ENCODE results near the gene CLBA1.
"Not testable (repeated sequence)": the region's sequence is repeated elsewhere in the genome, so short reads cannot be mapped to it uniquely, and the experiment has no call there.

Gene CLBA1

DNA sequence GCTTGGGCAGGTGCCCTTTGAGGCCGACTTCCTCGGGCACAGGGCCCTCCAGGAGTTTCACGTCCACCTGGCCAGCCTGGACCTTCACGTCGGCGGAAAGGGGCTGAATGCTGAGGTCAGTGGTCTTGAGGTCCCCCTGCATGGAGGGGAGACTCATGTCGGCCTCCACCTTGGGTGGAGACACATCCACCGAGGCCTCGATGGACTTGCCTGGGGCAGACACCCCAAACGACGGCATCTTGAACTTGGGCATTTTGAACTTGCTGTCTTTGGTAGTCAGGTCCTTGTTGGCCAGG lies 36.9 kb upstream of the CLBA1 start:
- no peaks in the 10 kb centered on the region for H3K9me3 ChIP-seq (ENCODE audit: control insufficient read depth in 1 of 2, low read length in 2 of 2)
- H3K27me3 ChIP-seq (ENCODE audit: control insufficient read depth in 1 of 2, insufficient read depth in 2 of 2, low read length in 2 of 2): no peaks in the 10 kb centered on the region
- no peak overlapping the region for H3K9ac ChIP-seq (ENCODE audit: low read depth in 1 of 2, low read length in 2 of 2)
- no peak overlapping the region for H3K27ac ChIP-seq (ENCODE audit: low read depth, low read length)
- no peaks in the 10 kb centered on the region for H3K36me3 ChIP-seq (ENCODE audit: control insufficient read depth in 1 of 2, insufficient read depth in 2 of 2, low read length in 2 of 2)
- H3K4me1 ChIP-seq (ENCODE audit: control insufficient read depth in 1 of 2, insufficient read depth in 2 of 2, low read length in 2 of 2): no peaks in the 10 kb centered on the region
- H3K4me3 ChIP-seq (ENCODE audit: low read depth in 1 of 2, low read length in 2 of 2): no peak overlapping the region

DNA sequence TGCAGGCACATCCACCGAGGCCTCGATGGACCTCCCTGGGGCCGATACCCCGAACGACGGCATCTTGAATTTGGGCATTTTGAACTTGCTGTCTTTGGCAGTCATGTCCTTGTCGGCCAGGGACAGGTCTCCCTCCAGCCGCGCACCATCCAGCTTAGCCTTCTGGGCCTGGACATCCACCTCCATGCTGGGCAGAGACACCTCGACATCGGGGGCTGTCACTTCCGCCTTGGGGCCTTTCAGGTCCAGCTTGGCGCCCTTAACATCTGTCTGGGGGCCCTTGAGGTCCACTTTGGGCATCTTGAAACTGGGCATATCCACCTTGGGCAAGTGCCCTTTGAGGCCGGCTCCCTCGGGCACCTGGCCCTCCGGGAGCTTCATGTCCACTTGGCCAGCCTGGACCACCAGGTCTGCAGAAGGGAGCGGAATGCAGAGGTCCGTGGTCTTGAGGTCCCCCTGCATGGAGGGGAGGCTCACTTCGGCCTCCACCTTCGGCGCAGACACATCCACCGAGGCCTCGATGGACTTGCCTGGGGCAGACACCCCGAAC lies 36.1 kb upstream of the CLBA1 start:
- H3K27me3 ChIP-seq (ENCODE audit: control insufficient read depth in 1 of 2, insufficient read depth in 2 of 2, low read length in 2 of 2); H3K4me3 ChIP-seq (ENCODE audit: low read depth in 1 of 2, low read length in 2 of 2); H3K36me3 ChIP-seq (ENCODE audit: control insufficient read depth in 1 of 2, insufficient read depth in 2 of 2, low read length in 2 of 2); H3K9ac ChIP-seq (ENCODE audit: low read depth in 1 of 2, low read length in 2 of 2); H3K9me3 ChIP-seq (ENCODE audit: control insufficient read depth in 1 of 2, low read length in 2 of 2); H3K27ac ChIP-seq (ENCODE audit: low read depth, low read length); H3K4me1 ChIP-seq (ENCODE audit: control insufficient read depth in 1 of 2, insufficient read depth in 2 of 2, low read length in 2 of 2): not testable (repeated sequence)

DNA sequence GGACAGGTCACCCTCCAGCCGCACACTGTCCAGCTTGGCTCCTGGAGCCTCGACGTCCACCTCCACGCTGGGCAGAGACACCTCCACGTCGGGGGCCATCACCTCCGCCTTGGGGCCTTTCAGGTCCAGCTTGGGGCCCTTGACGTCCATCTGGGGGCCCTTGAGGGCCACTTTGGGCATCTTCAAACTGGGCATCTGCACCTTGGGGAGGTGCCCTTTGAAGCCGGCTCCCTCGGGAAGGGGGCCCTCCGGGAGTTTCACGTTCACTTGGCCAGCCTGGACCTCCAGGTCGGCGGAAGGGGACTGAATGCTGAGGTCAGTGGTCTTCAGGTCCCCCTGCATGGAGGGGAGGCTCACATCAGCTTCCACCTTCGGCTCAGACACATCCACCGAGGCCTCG lies 35.6 kb upstream of the CLBA1 start:
- H3K4me3 ChIP-seq (ENCODE audit: low read depth in 1 of 2, low read length in 2 of 2): no peak overlapping the region
- no peaks in the 10 kb centered on the region for H3K27me3 ChIP-seq (ENCODE audit: control insufficient read depth in 1 of 2, insufficient read depth in 2 of 2, low read length in 2 of 2)
- no peak overlapping the region for H3K9ac ChIP-seq (ENCODE audit: low read depth in 1 of 2, low read length in 2 of 2)
- no peaks in the 10 kb centered on the region for H3K9me3 ChIP-seq (ENCODE audit: control insufficient read depth in 1 of 2, low read length in 2 of 2)
- H3K36me3 ChIP-seq (ENCODE audit: control insufficient read depth in 1 of 2, insufficient read depth in 2 of 2, low read length in 2 of 2): no peaks in the 10 kb centered on the region
- no peaks in the 10 kb centered on the region for H3K4me1 ChIP-seq (ENCODE audit: control insufficient read depth in 1 of 2, insufficient read depth in 2 of 2, low read length in 2 of 2)
- H3K27ac ChIP-seq (ENCODE audit: low read depth, low read length): no peak overlapping the region

DNA sequence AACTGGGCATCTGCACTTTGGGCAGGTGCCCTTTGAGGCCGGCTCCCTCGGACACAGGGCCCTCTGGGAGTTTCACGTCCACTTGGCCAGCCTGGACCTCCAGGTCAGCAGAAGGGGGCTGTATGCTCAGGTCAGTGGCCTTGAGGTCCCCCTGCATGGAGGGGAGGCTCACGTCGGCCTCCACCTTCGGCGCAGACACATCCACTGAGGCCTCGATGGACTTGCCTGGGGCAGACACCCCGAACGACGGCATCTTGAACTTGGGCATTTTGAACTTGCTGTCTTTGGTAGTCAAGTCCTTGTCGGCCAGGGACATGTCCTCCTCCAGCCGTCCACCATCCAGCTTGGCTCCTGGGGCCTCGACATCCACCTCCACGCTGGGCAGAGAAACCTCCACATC lies 34.9 kb upstream of the CLBA1 start:
- H3K4me1 ChIP-seq (ENCODE audit: control insufficient read depth in 1 of 2, insufficient read depth in 2 of 2, low read length in 2 of 2); H3K36me3 ChIP-seq (ENCODE audit: control insufficient read depth in 1 of 2, insufficient read depth in 2 of 2, low read length in 2 of 2); H3K27me3 ChIP-seq (ENCODE audit: control insufficient read depth in 1 of 2, insufficient read depth in 2 of 2, low read length in 2 of 2); H3K9ac ChIP-seq (ENCODE audit: low read depth in 1 of 2, low read length in 2 of 2); H3K9me3 ChIP-seq (ENCODE audit: control insufficient read depth in 1 of 2, low read length in 2 of 2); H3K27ac ChIP-seq (ENCODE audit: low read depth, low read length); H3K4me3 ChIP-seq (ENCODE audit: low read depth in 1 of 2, low read length in 2 of 2): not testable (repeated sequence)

DNA sequence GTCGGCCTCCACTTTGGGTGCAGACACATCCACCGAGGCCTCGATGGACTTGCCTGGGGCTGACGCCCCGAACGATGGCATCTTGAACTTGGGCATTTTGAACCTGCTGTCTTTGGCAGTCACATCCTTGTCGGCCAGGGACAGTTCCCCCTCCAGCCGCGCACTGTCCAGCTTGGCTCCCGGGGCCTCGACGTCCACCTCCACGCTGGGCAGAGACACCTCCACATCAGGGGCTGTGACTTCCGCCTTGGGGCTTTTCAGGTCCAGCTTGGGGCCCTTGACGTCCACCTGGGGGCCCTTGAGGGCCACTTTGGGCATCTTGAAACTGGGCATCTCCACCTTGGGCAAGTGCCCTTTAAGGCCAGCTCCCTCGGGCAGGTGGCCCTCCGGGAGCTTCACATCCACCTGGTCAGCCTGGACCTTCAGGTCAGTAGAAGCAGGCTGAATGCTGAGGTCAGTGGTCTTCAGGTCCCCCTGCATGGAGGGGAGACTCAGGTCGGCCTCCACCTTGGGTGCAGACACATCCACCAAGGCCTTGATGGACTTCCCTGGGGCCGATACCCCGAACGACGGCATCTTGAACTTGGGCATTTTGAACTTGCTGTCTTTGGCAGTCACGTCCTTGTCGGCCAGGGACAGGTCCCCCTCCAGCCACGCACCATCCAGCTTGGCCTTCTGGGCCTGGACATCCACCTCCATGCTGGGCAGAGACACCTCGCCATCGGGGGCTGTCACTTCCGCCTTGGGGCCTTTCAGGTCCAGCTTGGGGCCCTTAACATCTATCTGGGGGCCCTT lies 33.5 kb upstream of the CLBA1 start:
- H3K4me1 ChIP-seq (ENCODE audit: control insufficient read depth in 1 of 2, insufficient read depth in 2 of 2, low read length in 2 of 2); H3K9ac ChIP-seq (ENCODE audit: low read depth in 1 of 2, low read length in 2 of 2); H3K27ac ChIP-seq (ENCODE audit: low read depth, low read length); H3K4me3 ChIP-seq (ENCODE audit: low read depth in 1 of 2, low read length in 2 of 2); H3K9me3 ChIP-seq (ENCODE audit: control insufficient read depth in 1 of 2, low read length in 2 of 2); H3K36me3 ChIP-seq (ENCODE audit: control insufficient read depth in 1 of 2, insufficient read depth in 2 of 2, low read length in 2 of 2): not testable (repeated sequence)
- peaks cover 0 to 14% of the 10 kb centered on the region in 2 donors for H3K27me3 ChIP-seq (ENCODE audit: control insufficient read depth in 1 of 2, insufficient read depth in 2 of 2, low read length in 2 of 2)

DNA sequence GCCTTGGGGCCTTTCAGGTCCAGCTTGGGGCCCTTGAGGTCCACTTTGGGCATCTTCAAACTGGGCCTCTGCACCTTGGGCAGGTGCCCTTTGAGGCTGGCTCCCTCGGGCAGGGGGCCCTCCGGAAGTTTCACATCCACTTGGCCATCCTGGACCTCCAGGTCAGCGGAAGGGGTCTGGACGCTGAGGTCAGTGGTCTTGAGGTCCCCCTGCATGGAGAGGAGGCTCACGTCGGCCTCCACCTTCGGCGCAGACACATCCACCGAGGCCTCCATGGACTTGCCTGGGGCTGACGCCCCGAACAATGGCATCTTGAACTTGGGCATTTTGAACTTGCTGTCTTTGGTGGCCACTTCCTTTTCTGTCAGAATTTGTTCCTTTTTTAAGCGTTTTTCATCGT lies 32.5 kb upstream of the CLBA1 start:
- H3K4me3 ChIP-seq (ENCODE audit: low read depth in 1 of 2, low read length in 2 of 2): no peak overlapping the region
- no peaks in the 10 kb centered on the region for H3K4me1 ChIP-seq (ENCODE audit: control insufficient read depth in 1 of 2, insufficient read depth in 2 of 2, low read length in 2 of 2)
- no peak overlapping the region for H3K9ac ChIP-seq (ENCODE audit: low read depth in 1 of 2, low read length in 2 of 2)
- H3K36me3 ChIP-seq (ENCODE audit: control insufficient read depth in 1 of 2, insufficient read depth in 2 of 2, low read length in 2 of 2): no peaks in the 10 kb centered on the region
- H3K27ac ChIP-seq (ENCODE audit: low read depth, low read length): no peak overlapping the region
- no peaks in the 10 kb centered on the region for H3K9me3 ChIP-seq (ENCODE audit: control insufficient read depth in 1 of 2, low read length in 2 of 2)
- peaks cover 7 to 15% of the 10 kb centered on the region in 2 donors for H3K27me3 ChIP-seq (ENCODE audit: control insufficient read depth in 1 of 2, insufficient read depth in 2 of 2, low read length in 2 of 2)

DNA sequence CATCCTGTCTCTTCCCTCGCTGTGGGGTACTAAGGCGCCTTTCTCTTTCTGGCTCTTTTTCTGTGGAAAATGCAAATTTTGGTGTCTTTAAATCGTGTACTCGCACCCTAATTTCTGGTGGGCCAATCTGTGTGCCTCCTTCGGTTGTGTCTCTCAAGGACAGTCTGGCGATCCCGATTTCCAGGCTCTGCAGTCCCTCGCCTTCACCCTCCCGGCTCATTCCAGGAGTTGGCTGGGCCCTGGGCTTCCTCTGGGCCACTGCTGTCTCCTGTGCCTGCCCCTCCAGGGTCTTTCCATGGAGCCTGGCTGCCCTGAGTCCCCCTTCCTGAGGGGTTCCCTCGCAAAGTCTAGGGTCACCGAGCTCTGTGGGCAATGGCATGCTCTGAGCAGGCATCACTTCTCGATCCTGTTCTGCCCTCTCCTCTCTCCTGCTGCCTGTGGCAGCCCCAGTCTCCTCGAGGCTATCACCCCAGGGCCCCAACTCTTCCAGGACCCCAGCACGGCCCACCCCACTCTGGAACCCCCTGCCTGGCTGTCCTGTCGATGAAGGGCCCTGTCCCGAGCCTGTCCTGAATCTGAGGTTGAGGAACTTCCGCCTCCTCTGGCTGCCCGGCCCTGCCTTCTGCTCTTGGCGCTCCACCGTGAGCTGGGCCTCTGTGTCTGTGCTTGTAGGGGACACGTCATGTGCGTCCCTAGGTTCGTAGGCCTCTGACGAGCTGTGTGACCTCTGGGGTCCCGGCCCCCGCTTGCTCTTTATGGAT lies 31.5 kb upstream of the CLBA1 start:
- Histone ChIP-seq H3K4me3 (ENCODE audit: low read depth in 1 of 2, low read length in 2 of 2) (no peak overlapping the region), H3K27me3 (ENCODE audit: control insufficient read depth in 1 of 2, insufficient read depth in 2 of 2, low read length in 2 of 2) (peaks cover 7 to 15% of the 10 kb centered on the region in 2 donors), H3K9me3 (ENCODE audit: control insufficient read depth in 1 of 2, low read length in 2 of 2) (no peaks in the 10 kb centered on the region), H3K4me1 (ENCODE audit: control insufficient read depth in 1 of 2, insufficient read depth in 2 of 2, low read length in 2 of 2) (no peaks in the 10 kb centered on the region), H3K9ac (ENCODE audit: low read depth in 1 of 2, low read length in 2 of 2) (no peak overlapping the region), H3K27ac (ENCODE audit: low read depth, low read length) (no peak overlapping the region), H3K36me3 (ENCODE audit: control insufficient read depth in 1 of 2, insufficient read depth in 2 of 2, low read length in 2 of 2) (no peaks in the 10 kb centered on the region)

DNA sequence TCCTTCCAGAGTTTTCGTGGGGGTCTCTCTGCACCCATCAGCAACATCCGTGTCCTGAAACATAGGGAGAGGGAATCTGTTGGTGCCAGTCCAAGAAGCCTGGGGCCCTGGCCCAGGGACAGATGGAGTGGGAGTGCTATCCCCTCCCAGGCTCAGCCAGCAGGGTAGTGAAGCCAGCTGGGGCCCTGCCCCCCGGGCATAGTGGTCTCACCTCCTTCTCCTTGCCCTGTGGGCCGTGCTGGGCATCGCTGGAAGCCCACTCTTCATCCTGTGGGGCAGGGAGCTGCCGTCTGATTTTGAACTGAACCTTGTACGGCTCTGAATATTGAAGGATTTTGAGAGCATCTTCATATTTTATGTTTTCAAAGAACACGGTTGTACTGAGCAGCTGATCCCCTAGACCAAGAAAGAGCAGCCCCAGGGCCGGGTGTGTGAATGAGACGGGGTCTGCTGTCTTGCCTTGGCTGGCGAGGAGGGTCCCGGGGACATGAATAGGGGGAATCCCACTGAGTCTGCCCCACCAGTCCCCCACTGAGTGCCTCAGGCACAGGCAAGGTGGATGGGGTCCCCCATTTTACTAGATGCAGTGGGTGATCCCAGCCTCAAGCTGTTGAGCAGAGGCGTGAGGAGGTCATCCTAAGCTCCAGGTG lies 30.7 kb upstream of the CLBA1 start:
- H3K36me3 ChIP-seq (ENCODE audit: control insufficient read depth in 1 of 2, insufficient read depth in 2 of 2, low read length in 2 of 2): no peaks in the 10 kb centered on the region

DNA sequence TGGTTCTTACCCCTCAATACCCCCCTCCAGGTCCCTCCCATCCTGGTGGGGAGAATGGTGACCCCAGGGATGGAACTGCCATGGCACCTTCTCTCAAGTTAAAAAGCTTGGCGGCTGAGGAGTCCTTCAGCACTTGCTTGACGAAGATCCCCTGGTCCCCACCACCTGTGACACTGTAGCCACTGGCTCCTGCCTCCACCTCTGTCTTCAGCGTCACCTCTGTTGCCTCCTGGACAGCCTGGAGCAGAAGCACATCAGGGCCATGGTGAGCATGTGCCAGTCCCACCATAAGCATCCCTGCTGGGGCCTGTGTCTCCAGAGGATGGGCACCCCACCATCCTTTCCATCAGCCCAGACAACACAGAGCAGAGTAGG lies 30.2 kb upstream of the CLBA1 start:
- H3K4me3 ChIP-seq (ENCODE audit: low read depth in 1 of 2, low read length in 2 of 2): no peak overlapping the region
- H3K27ac ChIP-seq (ENCODE audit: low read depth, low read length): no peak overlapping the region
- H3K27me3 ChIP-seq (ENCODE audit: control insufficient read depth in 1 of 2, insufficient read depth in 2 of 2, low read length in 2 of 2): peaks cover 7 to 15% of the 10 kb centered on the region in 2 donors
- no peaks in the 10 kb centered on the region for H3K36me3 ChIP-seq (ENCODE audit: control insufficient read depth in 1 of 2, insufficient read depth in 2 of 2, low read length in 2 of 2)
- no peaks in the 10 kb centered on the region for H3K4me1 ChIP-seq (ENCODE audit: control insufficient read depth in 1 of 2, insufficient read depth in 2 of 2, low read length in 2 of 2)
- no peaks in the 10 kb centered on the region for H3K9me3 ChIP-seq (ENCODE audit: control insufficient read depth in 1 of 2, low read length in 2 of 2)
- no peak overlapping the region for H3K9ac ChIP-seq (ENCODE audit: low read depth in 1 of 2, low read length in 2 of 2)

More for the DNA sequence above, 30.7 kb upstream of the CLBA1 start:
- H3K9ac ChIP-seq (ENCODE audit: low read depth in 1 of 2, low read length in 2 of 2): no peak overlapping the region
- no peaks in the 10 kb centered on the region for H3K4me1 ChIP-seq (ENCODE audit: control insufficient read depth in 1 of 2, insufficient read depth in 2 of 2, low read length in 2 of 2)
- no peak overlapping the region for H3K4me3 ChIP-seq (ENCODE audit: low read depth in 1 of 2, low read length in 2 of 2)
- no peak overlapping the region for H3K27ac ChIP-seq (ENCODE audit: low read depth, low read length)
- peaks cover 7 to 15% of the 10 kb centered on the region in 2 donors for H3K27me3 ChIP-seq (ENCODE audit: control insufficient read depth in 1 of 2, insufficient read depth in 2 of 2, low read length in 2 of 2)
- H3K9me3 ChIP-seq (ENCODE audit: control insufficient read depth in 1 of 2, low read length in 2 of 2): no peaks in the 10 kb centered on the region

DNA sequence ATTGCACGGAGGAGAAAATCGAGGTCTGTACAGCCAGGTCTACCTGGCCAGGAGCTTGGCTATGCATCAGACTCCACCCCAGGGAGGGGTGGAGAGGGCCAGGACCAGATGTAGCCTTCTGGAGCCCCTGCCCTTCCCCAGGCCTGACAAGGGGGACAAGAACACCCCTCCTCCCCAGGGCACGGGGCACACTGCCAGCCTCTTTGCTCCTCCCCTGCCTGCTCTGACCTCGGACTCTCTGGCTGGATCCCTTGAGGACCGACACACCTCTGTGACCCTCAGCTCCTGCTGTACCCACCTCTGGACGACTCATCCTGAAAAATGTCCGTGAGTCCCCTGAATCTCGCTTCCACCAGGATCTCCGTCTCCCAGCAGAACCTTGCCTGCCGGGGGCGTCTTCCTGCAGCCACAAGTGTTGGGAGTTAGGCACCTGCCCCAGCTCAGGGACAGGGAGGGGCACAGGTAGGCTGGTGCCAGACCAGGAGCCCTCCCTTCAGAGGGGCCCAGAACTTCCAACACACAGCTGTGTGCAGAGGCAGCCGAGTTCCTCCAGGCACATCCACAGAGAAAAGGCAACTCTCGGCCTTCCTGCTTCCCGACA lies 29.2 kb upstream of the CLBA1 start:
- no peaks in the 10 kb centered on the region for H3K4me1 ChIP-seq (ENCODE audit: control insufficient read depth in 1 of 2, insufficient read depth in 2 of 2, low read length in 2 of 2)

More for the DNA sequence above, 29.2 kb upstream of the CLBA1 start:
- H3K27ac ChIP-seq (ENCODE audit: low read depth, low read length): no peak overlapping the region
- no peak overlapping the region for H3K9ac ChIP-seq (ENCODE audit: low read depth in 1 of 2, low read length in 2 of 2)
- no peak overlapping the region for H3K4me3 ChIP-seq (ENCODE audit: low read depth in 1 of 2, low read length in 2 of 2)
- no peaks in the 10 kb centered on the region for H3K36me3 ChIP-seq (ENCODE audit: control insufficient read depth in 1 of 2, insufficient read depth in 2 of 2, low read length in 2 of 2)
- H3K27me3 ChIP-seq (ENCODE audit: control insufficient read depth in 1 of 2, insufficient read depth in 2 of 2, low read length in 2 of 2): peaks cover 7 to 15% of the 10 kb centered on the region in 2 donors
- H3K9me3 ChIP-seq (ENCODE audit: control insufficient read depth in 1 of 2, low read length in 2 of 2): no peaks in the 10 kb centered on the region

All from duodenal mucosa (tissue), 2 donors.